Stimulated activated CD8-positive, alpha-beta memory T cell treated with anti-CD3 and anti-CD28 coated beads, Interleukin-15, amount 100 ng/mL, for 1 hour (primary cell): ENCODE data around the gene SLFN5.
A peak's percentile ranks its signal among the peaks of the same experiment; 100 is the strongest.
"Not testable (repeated sequence)": the region's sequence is repeated elsewhere in the genome, so short reads cannot be mapped to it uniquely, and the experiment has no call there.

ENCODE experiments used
- DNase-seq: peaks from one replicate; pipeline ENCODE4 v3.0.0-alpha.2; 2020; ENCODE audit warnings: low read depth

The SLFN5 gene

GRCh38 chr17:35242805-35243560, at the start of gene SLFN5:
Gene SLFN5, plus strand, starts transcription at chr17:35243072. Its CDS starts 15,619 bp downstream, at chr17:35258691.
- DNase-seq, result peak; percentile 94

- not testable (repeated sequence) for DNase-seq
These were observed 48.9 kb upstream of the SLFN5 start, which contains the start of gene SLC35G3 for GRCh38 chr17:35194001-35194400. Gene SLC35G3, minus strand, starts transcription at chr17:35194393. Its CDS starts 86 bp downstream, at chr17:35194307.

- DNase-seq, result not testable (repeated sequence)
These were observed 47.8 kb upstream of the SLFN5 start for GRCh38 chr17:35195062-35195461.

GRCh38 chr17:35202582-35202981, 40.3 kb upstream of the SLFN5 start:
- not testable (repeated sequence) for DNase-seq

GRCh38 chr17:35210741-35211140, 32.1 kb upstream of the SLFN5 start:
- DNase-seq, result no peak

- no peak for DNase-seq
These were observed 30.2 kb upstream of the SLFN5 start for GRCh38 chr17:35212668-35213067.

- DNase-seq, result no peak
These were observed 29.4 kb upstream of the SLFN5 start for GRCh38 chr17:35213412-35213940.

GRCh38 chr17:35214192-35214591, 28.7 kb upstream of the SLFN5 start:
- no peak for DNase-seq

- DNase-seq, result peak; percentile 13
These were observed 28.1 kb upstream of the SLFN5 start for GRCh38 chr17:35214631-35215273.

GRCh38 chr17:35217107-35217506, 25.8 kb upstream of the SLFN5 start:
- no peak for DNase-seq

- no peak for DNase-seq
These were observed 24.0 kb upstream of the SLFN5 start for GRCh38 chr17:35218915-35219314.

- no peak for DNase-seq
These were observed 20.4 kb upstream of the SLFN5 start for GRCh38 chr17:35222452-35222851.

- DNase-seq, result no peak
These were observed 18.4 kb upstream of the SLFN5 start for GRCh38 chr17:35224436-35224835.

GRCh38 chr17:35227546-35227945, 15.3 kb upstream of the SLFN5 start:
- no peak for DNase-seq

- no peak for DNase-seq
These were observed 13.2 kb upstream of the SLFN5 start for GRCh38 chr17:35229638-35230037.

GRCh38 chr17:35234315-35234714, 8.6 kb upstream of the SLFN5 start:
- not testable (repeated sequence) for DNase-seq

- no peak for DNase-seq
These were observed 7.6 kb upstream of the SLFN5 start for GRCh38 chr17:35235289-35235688.

GRCh38 chr17:35235917-35236316, 7.0 kb upstream of the SLFN5 start:
- DNase-seq, result no peak

- no peak for DNase-seq
These were observed 6.1 kb upstream of the SLFN5 start for GRCh38 chr17:35236821-35237220.

- no peak for DNase-seq
These were observed 4.1 kb upstream of the SLFN5 start for GRCh38 chr17:35238821-35239220.

GRCh38 chr17:35239823-35240222, 3.0 kb upstream of the SLFN5 start:
- DNase-seq, result no peak

- no peak for DNase-seq
These were observed 2.0 kb upstream of the SLFN5 start for GRCh38 chr17:35240861-35241260.

- DNase-seq, result no peak
These were observed 1.4 kb upstream of the SLFN5 start for GRCh38 chr17:35241520-35241919.
